ENCODE results near the gene CPNE5. TPM values are rescaled to one million over a fixed set of nuclear protein-coding genes. Genes with fewer than 3 reads are reported as not detected.

CPNE5 gene
- total RNA-seq, 4 donors from 2014 or later = 9.5 to 33.8 (median 12.2) TPM

- no peak for TF ChIP-seq CTCF (IDR thresholded peaks at IDR 0.05)
- no peak for TF ChIP-seq POLR2A (IDR thresholded peaks at IDR 0.05)
- no peak overlapping the region for H3K27ac ChIP-seq
- intact Hi-C loops (cut with DNase I; ENCODE audit: low total_unique reads) = no loop called here
Observed at GRCh38 chr6:36862848-36863382, 23.7 kb upstream of the CPNE5 start.

GRCh38 chr6:36862164-36862847, 23.1 kb upstream of the CPNE5 start:
- no peaks in the 10 kb centered on the region for H3K9me3 ChIP-seq
- no peaks in the 10 kb centered on the region for H3K27me3 ChIP-seq
- H3K27ac ChIP-seq = no peak overlapping the region
- no peak overlapping the region for H3K4me3 ChIP-seq
- H3K4me1 ChIP-seq = no peaks in the 10 kb centered on the region
- intact Hi-C loops (cut with DNase I; ENCODE audit: low total_unique reads) = no loop called here
- DNase-seq = no peak
- no peak for TF ChIP-seq CTCF (IDR thresholded peaks at IDR 0.05)
- no peak for TF ChIP-seq POLR2A (IDR thresholded peaks at IDR 0.05)
- H3K36me3 ChIP-seq = no peaks in the 10 kb centered on the region

More at GRCh38 chr6:36862848-36863382, 23.7 kb upstream of the CPNE5 start:
- H3K4me1 ChIP-seq = no peaks in the 10 kb centered on the region
- no peaks in the 10 kb centered on the region for H3K9me3 ChIP-seq
- no peak for DNase-seq
- no peaks in the 10 kb centered on the region for H3K36me3 ChIP-seq
- H3K27me3 ChIP-seq = no peaks in the 10 kb centered on the region
- H3K4me3 ChIP-seq = no peak overlapping the region

- Histone ChIP-seq H3K27ac (no peak overlapping the region), H3K27me3 (no peaks in the 10 kb centered on the region), H3K4me1 (no peaks in the 10 kb centered on the region), H3K36me3 (no peaks in the 10 kb centered on the region), H3K4me3 (no peak overlapping the region), H3K9me3 (no peaks in the 10 kb centered on the region)
- DNase-seq = no peak
- TF ChIP-seq CTCF (IDR thresholded peaks at IDR 0.05) = no peak
- no peak for TF ChIP-seq POLR2A (IDR thresholded peaks at IDR 0.05)
- intact Hi-C loops (cut with DNase I; ENCODE audit: low total_unique reads) = no loop called here
Observed at GRCh38 chr6:36860126-36860525, 20.9 kb upstream of the CPNE5 start.

GRCh38 chr6:36858407-36858981, 19.2 kb upstream of the CPNE5 start:
- Histone ChIP-seq H3K36me3 (no peaks in the 10 kb centered on the region), H3K9me3 (no peaks in the 10 kb centered on the region), H3K27ac (peak overlapping the region in 1 of 2 donors; percentile 68), H3K4me1 (no peaks in the 10 kb centered on the region), H3K27me3 (no peaks in the 10 kb centered on the region), H3K4me3 (no peak overlapping the region)
- TF ChIP-seq CTCF (IDR thresholded peaks at IDR 0.05) = no peak
- DNase-seq = peak; percentile 57 to 73
- intact Hi-C loops (cut with DNase I; ENCODE audit: low total_unique reads) = no loop called here

- Histone ChIP-seq H3K4me1 (no peaks in the 10 kb centered on the region), H3K27ac (no peak overlapping the region), H3K4me3 (no peak overlapping the region), H3K27me3 (no peaks in the 10 kb centered on the region), H3K9me3 (no peaks in the 10 kb centered on the region), H3K36me3 (no peaks in the 10 kb centered on the region)
- no peak for TF ChIP-seq POLR2A (IDR thresholded peaks at IDR 0.05)
- no peak for TF ChIP-seq CTCF (IDR thresholded peaks at IDR 0.05)
- DNase-seq = no peak
- intact Hi-C loops (cut with DNase I; ENCODE audit: low total_unique reads) = no loop called here
Observed at GRCh38 chr6:36857325-36857724, 18.1 kb upstream of the CPNE5 start.

Measured in uterus (tissue), 4 donors.